EL (cell line): Measurements from ENCODE around the gene PXK.

ENCODE experiments used
- DNase-seq: peaks from one replicate; pipeline ENCODE4 v3.0.0-alpha.2; 2016

Gene PXK

GRCh38 chr3:58470363-58471024, 137.8 kb downstream of the PXK start:
- no peak for DNase-seq

GRCh38 chr3:58471025-58471887, 138.6 kb downstream of the PXK start:
- peak; percentile 78 for DNase-seq

- no peak for DNase-seq
These were observed 140.6 kb downstream of the PXK start for GRCh38 chr3:58473275-58473674.

GRCh38 chr3:58474348-58474911, 141.7 kb downstream of the PXK start:
- no peak for DNase-seq

GRCh38 chr3:58474967-58475578, 142.4 kb downstream of the PXK start:
- DNase-seq: no peak
